HG03521 (cell line): ENCODE measurements around the gene HSPA4.
"Not testable (repeated sequence)": the region's sequence is repeated elsewhere in the genome, so short reads cannot be mapped to it uniquely, and the experiment has no call there.

Experiments used
- ATAC-seq: cut with Tn5 transposase; IDR thresholded peaks from one replicate; pipeline ENCODE4 v1.9.1; 2021; ENCODE audit warnings: mild to moderate bottlenecking, moderate library complexity; ENCODE audit not compliant: unreplicated experiment

HSPA4 gene

DNA sequence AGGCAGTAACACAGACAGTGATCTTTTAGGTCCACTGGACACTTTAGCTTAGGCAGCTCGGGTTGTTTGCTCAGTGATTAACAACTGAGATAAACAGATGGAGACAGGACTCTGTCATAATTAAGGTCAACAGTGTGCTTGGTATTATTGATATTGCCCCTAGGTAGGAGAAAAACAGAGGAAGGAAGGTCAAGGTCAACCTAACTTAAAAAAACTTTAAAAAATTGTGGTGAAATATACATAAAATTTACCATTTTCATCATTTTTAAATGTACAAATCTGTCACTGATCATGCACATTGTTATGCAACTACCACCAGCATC, 2.1 kb upstream of the HSPA4 start:
- ATAC-seq = no peak

DNA sequence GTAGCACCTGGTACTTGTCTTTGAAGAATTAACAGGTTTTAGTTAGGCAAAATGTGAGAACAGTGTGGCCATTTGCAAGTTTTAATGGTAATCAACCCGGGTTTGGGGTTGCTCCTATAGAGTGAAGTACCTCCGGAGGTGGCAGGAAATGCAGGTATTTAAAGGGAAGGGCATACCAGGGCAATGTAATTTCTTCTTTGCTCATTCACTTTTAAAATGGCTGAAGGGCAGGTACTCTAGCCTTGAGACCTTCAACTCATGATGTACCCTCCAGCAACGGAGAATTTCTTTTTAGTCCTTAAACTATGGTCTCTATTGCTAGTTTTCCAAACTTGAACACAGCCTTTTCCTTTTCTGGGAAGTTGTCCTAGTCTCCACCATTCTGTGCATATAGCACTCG, 1.3 kb upstream of the HSPA4 start:
- ATAC-seq = no peak

DNA sequence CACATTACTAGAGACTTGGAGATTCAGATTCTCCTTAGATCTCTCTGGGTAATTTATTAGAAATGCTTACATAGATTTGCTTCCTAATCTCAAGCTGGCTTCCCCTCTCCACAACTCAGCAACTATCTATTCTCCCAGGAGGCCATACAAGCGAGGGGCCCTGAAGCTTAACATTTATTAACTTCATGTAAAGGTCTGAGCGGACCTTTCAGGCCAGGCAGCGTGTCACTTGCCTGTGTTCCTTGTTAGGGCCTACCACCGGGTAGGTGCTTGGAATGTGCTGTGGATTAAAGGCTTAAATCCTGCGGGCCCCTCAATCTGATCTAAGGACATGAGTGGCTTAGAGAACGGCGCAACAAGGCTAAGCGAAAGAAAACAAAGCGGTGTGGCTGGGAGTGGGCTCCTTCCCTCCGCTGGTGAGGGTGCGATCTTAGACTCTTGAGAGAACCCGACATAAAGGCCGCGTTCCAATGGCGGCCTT, 712 bp upstream of the HSPA4 start:
- ATAC-seq = no peak

- ATAC-seq = peak; percentile 30
Observed at GRCh38 chr5:133052317-133053175, 733 bp downstream of the HSPA4 start.

DNA sequence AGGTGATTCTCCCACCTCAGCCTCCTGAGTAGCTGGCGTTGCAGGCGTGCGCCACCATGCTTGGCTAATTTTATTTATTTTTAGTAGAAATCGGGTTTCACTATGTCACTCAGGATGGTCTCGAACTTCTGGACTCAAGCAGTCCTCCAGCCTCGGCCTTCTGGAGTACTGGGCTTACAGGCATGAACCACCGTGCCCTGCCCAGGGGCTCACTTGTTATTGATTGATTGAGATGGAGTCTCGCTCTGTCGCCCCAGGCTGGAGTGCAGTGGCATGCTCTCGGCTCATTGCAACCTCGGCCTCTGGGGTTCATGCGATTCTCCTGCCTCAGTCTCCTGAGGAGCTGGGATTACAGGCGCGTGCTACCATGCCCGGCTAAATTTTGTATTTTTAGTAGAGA, 1.6 kb downstream of the HSPA4 start:
- no peak for ATAC-seq

GRCh38 chr5:133054697-133055471, 3.1 kb downstream of the HSPA4 start:
- no peak for ATAC-seq

DNA sequence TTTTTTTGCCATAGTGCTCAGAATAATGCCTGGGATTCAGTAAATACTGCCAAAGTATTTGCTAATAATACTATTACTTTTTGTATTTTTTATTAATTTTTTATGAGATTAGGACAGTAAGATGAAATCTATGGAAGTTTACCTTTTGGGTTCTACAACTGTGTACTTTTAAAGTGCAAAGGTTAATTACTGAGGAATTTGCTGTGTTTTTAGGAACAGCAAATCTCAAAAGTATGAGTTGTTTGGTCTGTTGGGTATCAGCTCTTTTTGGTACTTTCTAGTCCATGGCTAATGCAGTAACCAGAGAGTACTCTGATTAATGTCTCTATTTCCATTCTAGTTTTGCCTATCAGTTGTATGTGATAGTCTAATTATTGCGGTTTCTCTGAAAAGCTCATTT, 5.1 kb downstream of the HSPA4 start:
- no peak for ATAC-seq

GRCh38 chr5:133059621-133060020, 7.8 kb downstream of the HSPA4 start:
- no peak for ATAC-seq

GRCh38 chr5:133062276-133062675, 10.5 kb downstream of the HSPA4 start:
- ATAC-seq = no peak

- no peak for ATAC-seq
Observed at GRCh38 chr5:133063965-133064364, 12.2 kb downstream of the HSPA4 start.

GRCh38 chr5:133065471-133065870, 13.7 kb downstream of the HSPA4 start:
- ATAC-seq = no peak

DNA sequence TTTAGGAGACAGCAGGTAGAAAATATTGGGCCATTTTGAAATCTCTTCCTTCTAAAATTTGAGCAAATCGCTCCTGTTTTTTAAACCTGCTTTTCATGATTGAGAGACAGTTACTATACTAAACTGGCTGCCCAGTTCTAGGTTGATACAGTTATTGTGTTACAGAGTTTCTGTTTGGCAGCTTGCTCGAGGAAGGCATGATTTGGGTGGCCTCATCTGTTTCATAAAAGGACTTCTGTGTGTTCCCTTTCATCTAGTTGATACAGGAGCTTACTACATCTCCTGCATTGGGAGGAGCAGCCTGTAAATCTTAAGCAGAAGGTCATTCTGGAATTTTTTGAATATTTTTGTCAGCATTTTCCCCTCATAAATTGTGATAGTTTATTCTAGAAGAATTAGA, 14.2 kb downstream of the HSPA4 start:
- no peak for ATAC-seq

- no peak for ATAC-seq
Observed at GRCh38 chr5:133072021-133072420, 20.2 kb downstream of the HSPA4 start.

DNA sequence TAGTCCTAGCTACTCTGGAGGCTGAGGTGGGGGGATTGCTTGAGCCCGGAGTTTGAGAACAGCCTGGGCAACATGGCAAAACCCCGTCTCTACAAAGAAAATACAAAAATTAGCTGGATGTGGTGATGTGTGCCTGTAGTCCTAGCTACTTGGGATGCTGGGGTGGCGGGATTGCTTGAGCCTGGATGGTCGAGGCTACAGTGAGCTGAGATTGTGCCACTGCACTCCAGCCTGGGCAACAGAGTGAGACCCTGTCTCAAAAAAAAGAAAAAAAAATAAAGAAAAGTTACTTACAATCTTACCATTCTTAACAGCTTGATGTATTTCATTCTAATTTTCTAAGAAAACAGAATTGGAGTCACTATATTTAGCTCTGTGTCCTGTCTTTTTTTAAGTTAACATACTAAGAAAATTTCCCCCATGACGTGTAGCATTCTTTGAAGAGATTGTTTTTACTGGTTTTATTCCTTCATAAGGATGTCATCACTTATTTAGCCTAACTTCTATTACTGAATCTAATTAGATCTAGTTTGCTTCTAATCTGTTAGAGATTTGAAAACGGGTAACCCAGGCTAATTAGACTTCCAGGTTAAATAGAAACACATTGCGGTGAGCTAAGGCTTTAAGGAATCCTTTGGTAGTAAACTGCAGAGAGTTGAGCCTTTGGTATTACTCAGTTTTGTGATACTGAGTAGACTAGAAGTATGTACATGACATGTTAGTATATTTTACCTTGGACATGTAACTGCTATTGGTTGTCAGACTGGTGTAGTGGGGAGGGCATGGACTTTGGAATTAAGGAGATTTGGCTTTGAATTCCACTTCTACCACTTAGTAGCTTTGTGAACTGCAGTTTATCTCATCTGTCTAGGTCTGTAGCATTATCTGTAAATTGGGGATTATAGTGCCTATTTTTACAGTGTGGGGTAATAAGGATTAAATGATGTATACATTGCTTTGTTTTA, 24.0 kb downstream of the HSPA4 start:
- ATAC-seq = no peak

DNA sequence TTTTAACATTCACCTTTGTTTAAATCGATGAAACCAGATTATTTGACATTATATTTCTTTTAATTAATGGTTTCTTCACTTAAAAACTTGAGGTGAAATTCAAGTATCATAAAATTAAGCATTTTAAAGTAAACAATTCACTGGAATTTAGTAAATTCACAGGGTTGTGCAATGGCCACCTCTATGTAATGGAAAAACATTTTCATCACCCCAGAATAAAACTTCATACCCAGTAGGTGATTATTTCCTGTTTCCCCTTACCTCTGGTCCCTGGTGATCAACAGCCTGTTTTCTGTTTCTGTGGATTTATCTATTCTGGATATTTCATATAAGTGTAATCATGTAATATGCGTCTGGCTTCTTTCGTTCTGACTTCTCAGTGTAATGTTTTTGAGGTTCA, 27.2 kb downstream of the HSPA4 start:
- ATAC-seq = no peak

- ATAC-seq = no peak
Observed at GRCh38 chr5:133081036-133081435, 29.2 kb downstream of the HSPA4 start.

- no peak for ATAC-seq
Observed at GRCh38 chr5:133081703-133082102, 29.9 kb downstream of the HSPA4 start.

DNA sequence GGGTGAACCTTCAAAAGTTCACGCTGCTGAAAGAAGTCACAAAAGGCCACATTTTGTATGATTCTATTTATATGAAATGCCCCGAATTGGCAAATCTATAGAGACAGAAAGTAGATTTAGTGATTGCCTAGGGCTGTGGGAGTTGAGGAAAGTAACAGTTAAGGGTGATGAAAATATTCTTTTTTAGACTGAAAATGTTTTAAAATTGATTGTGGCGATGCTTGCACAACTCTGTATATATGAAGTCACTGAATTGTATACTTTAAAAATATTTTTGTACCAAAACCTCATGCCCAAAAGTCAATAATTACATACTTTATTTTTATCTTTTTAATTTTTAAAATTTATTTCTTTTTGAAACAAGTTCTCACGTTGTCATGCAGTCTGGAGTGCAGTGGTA, 30.3 kb downstream of the HSPA4 start:
- no peak for ATAC-seq

DNA sequence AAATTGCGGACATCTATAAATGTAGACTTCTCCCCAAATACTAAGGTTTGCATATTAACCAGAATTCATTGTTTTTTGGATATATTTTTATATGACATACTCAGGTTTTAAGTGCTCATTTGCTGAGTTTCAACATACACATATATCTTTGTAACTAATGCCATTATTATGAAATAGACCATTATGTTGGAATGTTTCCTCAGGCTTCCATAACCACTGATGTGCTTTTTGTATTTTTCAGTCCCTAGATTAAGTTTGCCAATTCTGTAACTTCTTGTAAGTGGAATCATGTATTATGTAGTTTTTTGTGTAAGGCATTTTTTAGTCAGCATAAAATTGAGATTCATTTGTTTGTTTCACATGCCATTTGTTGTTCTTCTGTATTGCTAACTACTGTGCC, 32.1 kb downstream of the HSPA4 start:
- no peak for ATAC-seq

GRCh38 chr5:133085171-133085570, 33.4 kb downstream of the HSPA4 start:
- ATAC-seq = not testable (repeated sequence)

DNA sequence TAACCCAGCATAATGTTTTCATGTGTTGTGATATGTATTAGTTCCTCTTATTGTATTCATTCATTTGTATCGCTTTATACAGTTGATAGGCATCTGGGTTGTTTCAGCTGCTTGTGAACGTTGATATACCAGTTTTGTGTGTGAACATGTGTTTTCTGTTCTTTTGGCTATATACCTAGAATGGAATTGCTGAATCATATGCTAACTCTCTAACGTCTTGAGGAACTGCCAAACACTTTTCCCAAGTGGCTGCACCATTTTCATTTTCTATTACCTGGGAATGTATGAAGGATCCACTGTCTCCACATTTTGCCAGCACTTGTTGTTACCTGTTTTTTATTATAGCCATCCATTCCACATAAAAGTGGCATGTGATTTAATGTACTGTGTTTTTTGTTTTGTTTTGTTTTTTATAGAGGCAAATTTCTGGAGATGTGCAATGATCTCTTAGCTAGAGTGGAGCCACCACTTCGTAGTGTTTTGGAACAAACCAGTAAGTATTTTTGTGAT, 34.6 kb downstream of the HSPA4 start:
- no peak for ATAC-seq
